ENCODE data around the gene ATP4B.
"Not testable (repeated sequence)": the region's sequence is repeated elsewhere in the genome, so short reads cannot be mapped to it uniquely, and the experiment has no call there.

The ATP4B gene

DNA sequence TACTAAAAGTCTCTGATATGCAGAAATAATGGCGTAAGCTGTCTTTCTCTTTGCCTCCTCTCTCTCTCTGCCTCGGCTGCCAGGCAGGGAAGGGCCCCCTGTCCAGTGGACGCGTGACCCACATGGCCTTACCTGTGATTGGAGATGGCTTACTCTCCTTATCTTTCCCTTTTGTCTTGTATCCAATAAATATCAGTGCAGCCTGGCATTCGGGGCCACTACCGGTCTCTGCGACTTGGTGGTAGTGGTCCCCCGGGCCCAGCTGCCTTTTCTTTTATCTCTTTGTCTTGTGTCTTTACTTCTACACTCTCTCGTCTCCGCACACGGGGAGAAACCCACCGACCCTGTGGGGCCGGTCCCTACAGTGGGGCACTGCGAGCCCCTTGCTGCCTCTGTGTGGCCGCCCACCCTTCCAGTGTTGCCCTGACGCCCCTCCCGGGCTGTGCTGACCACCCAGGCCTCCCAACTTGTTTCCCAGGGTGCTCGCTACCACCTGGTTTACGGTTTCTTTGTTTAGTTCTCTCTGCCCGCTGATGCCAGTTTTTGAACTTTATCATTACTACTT lies 35.9 kb downstream of the ATP4B start:
- not testable (repeated sequence) for H2AK5ac ChIP-seq (ENCODE audit: low read depth, low read length); H2BK12ac ChIP-seq (ENCODE audit: low read length); H3K27ac ChIP-seq (replicated peaks; ENCODE audit: low read length); H3K4ac ChIP-seq (ENCODE audit: low read length); H3K14ac ChIP-seq (ENCODE audit: low read length); H2BK5ac ChIP-seq (ENCODE audit: low read length); H3K4me3 ChIP-seq (ENCODE audit: low read length in 2 of 2); H3K23ac ChIP-seq (ENCODE audit: low read depth, low read length, poor library complexity); H3K27me3 ChIP-seq (ENCODE audit: control insufficient read depth in 3 of 3, insufficient read depth in 3 of 3, low read depth in 1 of 3, low read length in 3 of 3); H3K4me1 ChIP-seq (ENCODE audit: control insufficient read depth in 2 of 2, insufficient read depth in 1 of 2, low read depth in 1 of 2, low read length in 2 of 2); H2BK15ac ChIP-seq (ENCODE audit: low read length); H4K91ac ChIP-seq (ENCODE audit: low read depth, low read length, poor library complexity); H2AFZ ChIP-seq (ENCODE audit: low read length); H3K4me2 ChIP-seq (ENCODE audit: insufficient read depth, low read length, poor library complexity, severe bottlenecking); H4K8ac ChIP-seq (ENCODE audit: low read depth, low read length); H3K18ac ChIP-seq (ENCODE audit: low read length); DNase-seq (ENCODE audit: low spot score); H3K9ac ChIP-seq (ENCODE audit: low read depth, low read length, poor library complexity); H2BK120ac ChIP-seq (ENCODE audit: low read depth, low read length)
- WGBS, 2 donors (ENCODE audit: extremely low coverage in 2 of 2, insufficient read length in 2 of 2, insufficient replicate concordance in 1 of 2): no CpG with 5 or more reads among the region's 20 CpGs
- Histone ChIP-seq H3K79me1 (ENCODE audit: low read depth, low read length) (peaks cover 29% of the 10 kb centered on the region), H3K9me3 (replicated peaks in 1 of 2; ENCODE audit: control insufficient read depth in 2 of 2, insufficient read depth in 1 of 2, low read depth in 1 of 2, low read length in 2 of 2) (peaks cover 13 to 14% of the 10 kb centered on the region in 2 donors), H3K36me3 (replicated peaks in 1 of 2; ENCODE audit: control insufficient read depth in 2 of 2, insufficient read depth in 2 of 2, low read length in 2 of 2) (peaks cover 24 to 84% of the 10 kb centered on the region in 2 donors)

DNA sequence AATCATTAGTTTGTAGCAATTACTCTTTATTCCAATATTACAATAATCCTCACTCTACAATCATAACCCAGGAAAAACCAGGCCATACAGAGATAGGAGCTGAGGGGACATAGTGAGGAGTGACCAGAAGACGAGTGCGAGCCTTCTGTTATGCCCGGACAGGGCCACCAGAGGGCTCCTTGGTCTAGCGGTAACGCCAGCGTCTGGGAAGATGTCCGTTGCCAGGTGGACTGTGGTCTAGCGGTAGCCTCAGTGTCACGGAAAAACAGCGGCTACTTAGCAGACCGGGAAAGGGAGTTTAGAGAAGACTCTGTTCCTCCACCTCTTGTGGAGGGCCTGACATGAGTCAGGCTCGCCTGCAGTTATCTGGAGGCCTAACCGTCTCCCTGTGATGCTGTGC lies 36.5 kb downstream of the ATP4B start:
- DNase-seq (ENCODE audit: low spot score); H2BK15ac ChIP-seq (ENCODE audit: low read length); H3K4me2 ChIP-seq (ENCODE audit: insufficient read depth, low read length, poor library complexity, severe bottlenecking); H3K23ac ChIP-seq (ENCODE audit: low read depth, low read length, poor library complexity); H2BK120ac ChIP-seq (ENCODE audit: low read depth, low read length); H3K14ac ChIP-seq (ENCODE audit: low read length); H2AK5ac ChIP-seq (ENCODE audit: low read depth, low read length); H3K4me3 ChIP-seq (ENCODE audit: low read length in 2 of 2); H4K8ac ChIP-seq (ENCODE audit: low read depth, low read length); H3K9ac ChIP-seq (ENCODE audit: low read depth, low read length, poor library complexity); H4K91ac ChIP-seq (ENCODE audit: low read depth, low read length, poor library complexity); H2BK5ac ChIP-seq (ENCODE audit: low read length); H2BK12ac ChIP-seq (ENCODE audit: low read length); H3K18ac ChIP-seq (ENCODE audit: low read length); H3K4ac ChIP-seq (ENCODE audit: low read length); H3K27ac ChIP-seq (replicated peaks; ENCODE audit: low read length); H3K4me1 ChIP-seq (ENCODE audit: control insufficient read depth in 2 of 2, insufficient read depth in 1 of 2, low read depth in 1 of 2, low read length in 2 of 2); H2AFZ ChIP-seq (ENCODE audit: low read length); H3K27me3 ChIP-seq (ENCODE audit: control insufficient read depth in 3 of 3, insufficient read depth in 3 of 3, low read depth in 1 of 3, low read length in 3 of 3): not testable (repeated sequence)
- Histone ChIP-seq H3K36me3 (replicated peaks in 1 of 2; ENCODE audit: control insufficient read depth in 2 of 2, insufficient read depth in 2 of 2, low read length in 2 of 2) (peaks cover 24 to 81% of the 10 kb centered on the region in 2 donors), H3K9me3 (replicated peaks in 1 of 2; ENCODE audit: control insufficient read depth in 2 of 2, insufficient read depth in 1 of 2, low read depth in 1 of 2, low read length in 2 of 2) (peaks cover 13 to 14% of the 10 kb centered on the region in 2 donors), H3K79me1 (ENCODE audit: low read depth, low read length) (peaks cover 29% of the 10 kb centered on the region)
- no CpG with 5 or more reads among the region's 13 CpGs for WGBS, 2 donors (ENCODE audit: extremely low coverage in 2 of 2, insufficient read length in 2 of 2, insufficient replicate concordance in 1 of 2)

DNA sequence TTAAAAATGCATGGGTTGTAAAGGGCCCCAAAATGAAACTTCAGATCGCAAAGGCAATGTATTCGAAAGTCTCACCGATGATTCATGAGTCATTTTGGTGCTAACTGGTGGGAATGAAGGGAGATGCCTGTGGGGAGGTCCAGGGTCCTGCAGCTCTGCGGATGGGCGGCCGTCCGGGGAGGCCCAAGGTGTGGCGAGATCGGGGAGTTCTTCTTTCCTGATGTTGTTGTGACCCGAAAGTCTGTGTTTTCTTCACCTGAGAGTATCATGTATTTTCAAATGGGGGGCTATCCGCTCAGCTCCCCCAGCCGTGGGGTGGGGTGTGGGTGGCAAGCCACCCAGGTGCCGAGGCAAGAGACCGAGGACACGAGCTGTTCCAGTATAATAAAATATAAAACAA lies 37.0 kb downstream of the ATP4B start:
- DNase-seq (ENCODE audit: low spot score): no peak
- peaks cover 24 to 77% of the 10 kb centered on the region in 2 donors for H3K36me3 ChIP-seq (replicated peaks in 1 of 2; ENCODE audit: control insufficient read depth in 2 of 2, insufficient read depth in 2 of 2, low read length in 2 of 2)
- H3K9me3 ChIP-seq (replicated peaks in 1 of 2; ENCODE audit: control insufficient read depth in 2 of 2, insufficient read depth in 1 of 2, low read depth in 1 of 2, low read length in 2 of 2): peaks cover 13 to 14% of the 10 kb centered on the region in 2 donors
- H3K14ac ChIP-seq (ENCODE audit: low read length): no peak overlapping the region
- no peak overlapping the region for H2AFZ ChIP-seq (ENCODE audit: low read length)
- no peak overlapping the region for H3K4me2 ChIP-seq (ENCODE audit: insufficient read depth, low read length, poor library complexity, severe bottlenecking)
- no peak overlapping the region for H2BK5ac ChIP-seq (ENCODE audit: low read length)
- H3K9ac ChIP-seq (ENCODE audit: low read depth, low read length, poor library complexity): no peak overlapping the region
- H3K23ac ChIP-seq (ENCODE audit: low read depth, low read length, poor library complexity): no peak overlapping the region
- no peak overlapping the region for H2BK15ac ChIP-seq (ENCODE audit: low read length)
- no peak overlapping the region for H3K4ac ChIP-seq (ENCODE audit: low read length)
- no peaks in the 10 kb centered on the region for H3K27me3 ChIP-seq (ENCODE audit: control insufficient read depth in 3 of 3, insufficient read depth in 3 of 3, low read depth in 1 of 3, low read length in 3 of 3)
- no peak overlapping the region for H3K18ac ChIP-seq (ENCODE audit: low read length)
- peaks cover 10 to 13% of the 10 kb centered on the region in 2 donors for H3K4me1 ChIP-seq (ENCODE audit: control insufficient read depth in 2 of 2, insufficient read depth in 1 of 2, low read depth in 1 of 2, low read length in 2 of 2)
- H3K27ac ChIP-seq (replicated peaks; ENCODE audit: low read length): no peak overlapping the region
- no peak overlapping the region for H2AK5ac ChIP-seq (ENCODE audit: low read depth, low read length)
- H4K8ac ChIP-seq (ENCODE audit: low read depth, low read length): no peak overlapping the region
- WGBS, 2 donors (ENCODE audit: extremely low coverage in 2 of 2, insufficient read length in 2 of 2, insufficient replicate concordance in 1 of 2): no CpG with 5 or more reads among the region's 15 CpGs
- peaks cover 29% of the 10 kb centered on the region for H3K79me1 ChIP-seq (ENCODE audit: low read depth, low read length)
- no peak overlapping the region for H3K4me3 ChIP-seq (ENCODE audit: low read length in 2 of 2)
- no peak overlapping the region for H2BK12ac ChIP-seq (ENCODE audit: low read length)
- H2BK120ac ChIP-seq (ENCODE audit: low read depth, low read length): no peak overlapping the region
- no peak overlapping the region for H4K91ac ChIP-seq (ENCODE audit: low read depth, low read length, poor library complexity)

DNA sequence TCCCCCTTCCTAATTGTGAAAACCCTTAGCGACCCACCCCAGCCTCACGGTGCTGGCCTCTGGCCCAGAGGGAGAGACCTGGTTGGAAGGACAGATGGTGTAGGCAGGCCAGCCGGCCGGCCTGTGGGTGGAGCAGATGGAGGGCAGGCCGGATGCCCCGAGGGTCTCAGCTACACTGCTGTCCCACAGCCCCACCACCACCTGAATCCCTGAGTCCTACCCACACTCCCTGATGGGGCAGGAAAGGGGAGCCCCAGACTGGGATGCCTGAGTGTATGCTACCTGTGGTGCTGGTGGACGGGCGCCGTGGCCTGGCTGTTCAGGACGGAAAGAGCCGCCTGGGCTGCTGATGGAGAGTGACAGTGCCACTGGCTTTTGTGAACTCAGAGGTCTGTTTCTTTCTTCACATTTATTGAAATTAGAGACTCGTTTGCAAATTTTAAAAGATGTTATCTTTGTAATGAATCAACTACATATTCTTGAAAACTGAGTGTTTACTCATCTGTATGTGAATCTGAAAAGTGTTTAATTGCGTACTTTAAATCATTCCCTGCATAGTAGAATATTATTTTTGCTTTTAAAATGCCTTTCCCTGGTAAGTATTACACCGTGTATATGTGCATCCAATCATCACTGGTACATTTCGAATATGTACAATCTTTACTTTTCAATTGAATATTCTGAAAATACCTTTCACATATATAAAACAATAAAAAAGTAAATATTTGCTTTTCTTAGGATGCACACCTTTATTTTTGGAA lies 37.8 kb downstream of the ATP4B start:
- DNase-seq (ENCODE audit: low spot score): no peak
- no peak overlapping the region for H3K4me2 ChIP-seq (ENCODE audit: insufficient read depth, low read length, poor library complexity, severe bottlenecking)
- peaks cover 13 to 14% of the 10 kb centered on the region in 2 donors for H3K9me3 ChIP-seq (replicated peaks in 1 of 2; ENCODE audit: control insufficient read depth in 2 of 2, insufficient read depth in 1 of 2, low read depth in 1 of 2, low read length in 2 of 2)
- H3K4ac ChIP-seq (ENCODE audit: low read length): peak overlapping the region; percentile 87
- H3K9ac ChIP-seq (ENCODE audit: low read depth, low read length, poor library complexity): no peak overlapping the region
- WGBS, 2 donors (ENCODE audit: extremely low coverage in 2 of 2, insufficient read length in 2 of 2, insufficient replicate concordance in 1 of 2): no CpG with 5 or more reads among the region's 15 CpGs
- H3K27me3 ChIP-seq (ENCODE audit: control insufficient read depth in 3 of 3, insufficient read depth in 3 of 3, low read depth in 1 of 3, low read length in 3 of 3): no peaks in the 10 kb centered on the region
- H2AFZ ChIP-seq (ENCODE audit: low read length): no peak overlapping the region
- H3K23ac ChIP-seq (ENCODE audit: low read depth, low read length, poor library complexity): peak overlapping the region; percentile 43
- peak overlapping the region; percentile 93 for H2AK5ac ChIP-seq (ENCODE audit: low read depth, low read length)
- H2BK12ac ChIP-seq (ENCODE audit: low read length): no peak overlapping the region
- no peak overlapping the region for H2BK5ac ChIP-seq (ENCODE audit: low read length)
- no peak overlapping the region for H3K27ac ChIP-seq (replicated peaks; ENCODE audit: low read length)
- H2BK15ac ChIP-seq (ENCODE audit: low read length): no peak overlapping the region
- peak overlapping the region; percentile 29 for H4K8ac ChIP-seq (ENCODE audit: low read depth, low read length)
- peaks cover 27% of the 10 kb centered on the region for H3K79me1 ChIP-seq (ENCODE audit: low read depth, low read length)
- H2BK120ac ChIP-seq (ENCODE audit: low read depth, low read length): peak overlapping the region; percentile 24
- peaks cover 24 to 75% of the 10 kb centered on the region in 2 donors for H3K36me3 ChIP-seq (replicated peaks in 1 of 2; ENCODE audit: control insufficient read depth in 2 of 2, insufficient read depth in 2 of 2, low read length in 2 of 2)
- peak overlapping the region; percentile 51 for H3K14ac ChIP-seq (ENCODE audit: low read length)
- H3K18ac ChIP-seq (ENCODE audit: low read length): peak overlapping the region; percentile 61
- no peak overlapping the region for H4K91ac ChIP-seq (ENCODE audit: low read depth, low read length, poor library complexity)
- H3K4me3 ChIP-seq (ENCODE audit: low read length in 2 of 2): no peak overlapping the region
- peaks cover 10 to 13% of the 10 kb centered on the region in 2 donors for H3K4me1 ChIP-seq (ENCODE audit: control insufficient read depth in 2 of 2, insufficient read depth in 1 of 2, low read depth in 1 of 2, low read length in 2 of 2)
